Gastrocnemius medialis (tissue), 4 donors: ENCODE measurements around the gene PTH1R. TPM values are rescaled to one million over a fixed set of nuclear protein-coding genes. Genes with fewer than 3 reads are reported as not detected.

ENCODE experiments used
- ATAC-seq, 2 donors: fragments of 150-250 bp; one replicate each; pipeline ENCODE4 v1.9.1; 2016
- DNase-seq, 2 donors: peaks; one replicate each; pipeline ENCODE4 v3.0.0-alpha.2; 2019
- H3K27ac ChIP-seq, 4 donors: fragments of 200-600 bp; sonication (generic); 1 replicate in 1 of 4; 2 replicates in 3 of 4; pipeline ENCODE4 v1.5.1; 2016 to 2018; ENCODE audit warnings: mild to moderate bottlenecking in 2 of 4, moderate library complexity in 1 of 4
- H3K27me3 ChIP-seq, 3 donors: fragments of 200-600 bp; sonication (generic) in 2 of 3; 1 replicate in 1 of 3; 2 replicates in 2 of 3; pipeline versions ENCODE4 v1.5.1 to v1.6.0; 2016 to 2019; ENCODE audit warnings: mild to moderate bottlenecking in 1 of 3, moderate library complexity in 1 of 3
- H3K36me3 ChIP-seq, 2 donors: fragments of 200-600 bp; sonication (generic) in 1 of 2; one replicate each; pipeline ENCODE4 v1.5.1; 2017 to 2018
- H3K4me1 ChIP-seq, 2 donors: fragments of 200-600 bp; sonication (generic) in 1 of 2; one replicate each; pipeline ENCODE4 v1.5.1; 2016 to 2017; ENCODE audit warnings: mild to moderate bottlenecking in 2 of 2
- H3K4me3 ChIP-seq, 4 donors: fragments of 200-600 bp; sonication (generic) in 3 of 4; 1 replicate in 1 of 4; 2 replicates in 3 of 4; pipeline ENCODE4 v1.5.1; 2016 to 2019; ENCODE audit warnings: mild to moderate bottlenecking in 2 of 4
- H3K9me3 ChIP-seq, 3 donors: fragments of 200-600 bp; sonication (generic) in 2 of 3; 1 replicate in 1 of 3; 2 replicates in 2 of 3; pipeline ENCODE4 v1.5.1; 2016 to 2019
- POLR2A ChIP-seq, 2 donors: fragments of 450-650 bp; IDR thresholded peaks; one replicate each; pipeline ENCODE4 v1.6.1; 2017; ENCODE audit warnings: antibody characterized with exemption in 2 of 2, mild to moderate bottlenecking in 2 of 2, moderate library complexity in 2 of 2
- in situ Hi-C, 4 donors: fragments of 200-750 bp; cut with MboI; loops; one replicate each; pipeline versions ENCODE4 v1.15.0 to v1.8.0; 2017; ENCODE audit warnings: low sequenced_read_pairs in 4 of 4
- intact Hi-C: fragments of 100-400 bp; cut with DNase I; formaldehyde crosslinking; loops from one replicate; pipeline ENCODE4 v1.15.1; 2023; ENCODE audit warnings: low total_unique reads
- total RNA-seq, 4 donors: library from RNA; depleted of rRNA; stranded (reverse); fragments of >200 nt; gene quantifications; one replicate each; pipeline versions ENCODE4 v1.1.0 to v1.2.3, GENCODE V29; 2016
- TF ChIP-seq, protein P1 (sequence below), 5 experiments: fragments of 450-650 bp in 3 of 5; fragments of 200-600 bp in 2 of 5; sonication (generic) in 2 of 5; IDR thresholded peaks in 4 of 5; conservative IDR thresholded peaks in 1 of 5; 1 replicate in 4 of 5; 2 replicates in 1 of 5; pipeline ENCODE4 v1.5.1; 2016 to 2019; ENCODE audit warnings: antibody characterized with exemption in 5 of 5, mild to moderate bottlenecking in 3 of 5, moderate library complexity in 3 of 5

Gene PTH1R
- total RNA-seq, 4 donors from 2014 or later, result 2.3 to 7.9 (median 7.3) TPM

DNA sequence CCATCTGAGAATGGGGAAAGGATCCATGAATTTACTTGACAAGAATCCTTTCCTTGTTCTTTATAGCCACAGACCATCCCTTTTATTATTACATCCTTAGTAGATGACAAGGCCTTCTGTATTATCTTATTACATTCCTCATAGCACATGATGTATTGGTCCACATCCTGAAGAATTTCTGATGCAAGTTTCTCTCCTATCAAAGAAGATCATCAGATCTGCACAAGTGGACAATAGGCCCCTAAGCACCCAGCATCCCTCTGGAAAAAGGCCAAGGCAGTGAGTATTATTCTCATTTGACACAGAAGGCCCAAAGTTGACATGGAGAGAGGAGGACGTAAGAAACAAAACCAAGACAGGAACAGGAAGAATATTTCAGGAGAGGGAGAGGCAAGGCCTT is 45.7 kb upstream of the PTH1R start:
- H3K27ac ChIP-seq, result no peak overlapping the region
- ATAC-seq, result no peak
- DNase-seq, result no peak
- no peak overlapping the region for H3K4me3 ChIP-seq
- in situ Hi-C loops, result no loop called here
- intact Hi-C loops, result no loop called here
- TF ChIP-seq POLR2A (IDR thresholded peaks at IDR 0.05), result no peak
- TF ChIP-seq, protein P1, sequence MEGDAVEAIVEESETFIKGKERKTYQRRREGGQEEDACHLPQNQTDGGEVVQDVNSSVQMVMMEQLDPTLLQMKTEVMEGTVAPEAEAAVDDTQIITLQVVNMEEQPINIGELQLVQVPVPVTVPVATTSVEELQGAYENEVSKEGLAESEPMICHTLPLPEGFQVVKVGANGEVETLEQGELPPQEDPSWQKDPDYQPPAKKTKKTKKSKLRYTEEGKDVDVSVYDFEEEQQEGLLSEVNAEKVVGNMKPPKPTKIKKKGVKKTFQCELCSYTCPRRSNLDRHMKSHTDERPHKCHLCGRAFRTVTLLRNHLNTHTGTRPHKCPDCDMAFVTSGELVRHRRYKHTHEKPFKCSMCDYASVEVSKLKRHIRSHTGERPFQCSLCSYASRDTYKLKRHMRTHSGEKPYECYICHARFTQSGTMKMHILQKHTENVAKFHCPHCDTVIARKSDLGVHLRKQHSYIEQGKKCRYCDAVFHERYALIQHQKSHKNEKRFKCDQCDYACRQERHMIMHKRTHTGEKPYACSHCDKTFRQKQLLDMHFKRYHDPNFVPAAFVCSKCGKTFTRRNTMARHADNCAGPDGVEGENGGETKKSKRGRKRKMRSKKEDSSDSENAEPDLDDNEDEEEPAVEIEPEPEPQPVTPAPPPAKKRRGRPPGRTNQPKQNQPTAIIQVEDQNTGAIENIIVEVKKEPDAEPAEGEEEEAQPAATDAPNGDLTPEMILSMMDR (IDR thresholded peaks at IDR 0.05 in 4 of 5, conservative IDR thresholded peaks at IDR 0.05 in 1 of 5), result no peak
- no peaks in the 10 kb centered on the region for H3K4me1 ChIP-seq
- H3K36me3 ChIP-seq, result no peaks in the 10 kb centered on the region
- H3K9me3 ChIP-seq, result no peaks in the 10 kb centered on the region
- H3K27me3 ChIP-seq, result no peaks in the 10 kb centered on the region

DNA sequence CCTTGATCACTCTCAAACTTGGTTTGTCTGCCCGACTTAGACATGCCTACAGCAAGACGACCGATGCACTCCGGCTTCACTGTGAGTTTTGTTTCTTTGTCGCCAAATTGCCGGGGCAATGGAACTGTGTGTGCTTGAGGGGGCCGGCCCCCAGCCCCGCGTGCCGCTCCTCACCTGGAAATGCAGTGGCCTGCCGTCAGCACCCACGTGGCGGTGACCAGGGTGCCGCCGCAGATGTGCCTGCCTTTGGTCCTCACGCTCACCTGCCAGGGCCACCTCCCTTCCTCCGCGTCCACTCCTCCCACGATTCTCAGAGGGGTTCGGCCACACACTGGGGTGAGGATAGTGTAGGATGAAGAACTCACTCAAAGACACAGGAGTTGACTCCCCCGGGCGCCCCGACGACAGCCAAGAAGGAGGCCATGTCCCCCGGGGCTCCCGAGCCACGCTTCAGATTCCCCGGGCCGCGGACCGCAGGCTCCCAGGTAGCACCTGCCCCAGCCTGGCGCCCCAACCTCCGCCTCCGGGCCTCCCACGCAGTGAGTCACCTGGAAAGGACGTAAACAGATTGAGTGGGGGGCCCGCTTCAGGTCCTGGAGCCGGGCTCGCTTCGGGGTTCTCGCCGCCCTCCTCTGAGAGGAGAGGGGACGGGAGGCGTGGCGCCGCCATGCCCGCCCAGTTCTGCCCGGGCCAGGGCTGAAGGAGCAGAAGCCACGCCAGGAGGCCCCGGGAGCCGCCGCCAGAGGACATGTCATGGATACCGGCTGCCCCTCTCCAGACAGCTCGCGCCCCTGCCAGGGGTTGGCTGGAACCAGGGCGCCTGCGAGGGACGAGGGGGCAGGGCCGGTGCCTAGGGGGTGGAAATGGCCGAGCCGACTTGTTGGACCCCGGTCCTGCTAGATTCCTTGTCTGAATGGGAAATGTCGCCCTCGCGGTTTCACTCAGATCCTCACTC is 43.9 kb upstream of the PTH1R start:
- ATAC-seq, result peak in 1 of 2 donors; percentile 29
- no peak for DNase-seq
- in situ Hi-C loops, result no loop called here
- Histone ChIP-seq H3K4me3 (peak overlapping the region in 3 of 4 donors; percentile 21 to 38 (median 21)), H3K36me3 (no peaks in the 10 kb centered on the region), H3K27ac (peak overlapping the region; percentile 26 to 72 (median 58)), H3K4me1 (no peaks in the 10 kb centered on the region), H3K27me3 (no peaks in the 10 kb centered on the region), H3K9me3 (no peaks in the 10 kb centered on the region)
- TF ChIP-seq, protein P1 (IDR thresholded peaks at IDR 0.05 in 4 of 5, conservative IDR thresholded peaks at IDR 0.05 in 1 of 5), result no peak
- no peak for TF ChIP-seq POLR2A (IDR thresholded peaks at IDR 0.05)
- intact Hi-C loops, result no loop called here

DNA sequence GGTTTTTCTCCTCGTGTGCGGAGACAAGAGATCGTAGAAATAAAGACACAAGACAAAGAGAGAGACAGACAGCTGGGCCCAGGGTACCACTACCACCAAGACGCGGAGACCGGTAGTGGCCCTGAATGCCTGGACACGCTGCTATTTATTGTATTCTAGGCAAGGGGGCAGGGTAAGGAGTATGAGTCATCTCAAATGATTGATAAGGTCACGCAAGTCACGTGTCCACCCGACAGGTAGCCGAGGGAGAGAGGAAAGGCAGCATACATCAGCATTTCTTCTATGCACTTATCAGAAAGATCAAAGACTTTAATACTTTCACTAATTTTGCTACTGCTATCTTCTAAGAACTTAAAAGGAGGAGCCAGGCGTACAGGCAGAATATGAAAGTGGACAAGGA is 42.5 kb upstream of the PTH1R start:
- H3K4me3 ChIP-seq, result no peak overlapping the region
- in situ Hi-C loops (no loop called here), intact Hi-C loops (no loop called here)
- ATAC-seq (no peak), DNase-seq (no peak)
- H3K9me3 ChIP-seq, result no peaks in the 10 kb centered on the region
- no peaks in the 10 kb centered on the region for H3K27me3 ChIP-seq
- peak overlapping the region in 3 of 4 donors; percentile 16 to 72 (median 61) for H3K27ac ChIP-seq
- H3K36me3 ChIP-seq, result no peaks in the 10 kb centered on the region
- TF ChIP-seq POLR2A (IDR thresholded peaks at IDR 0.05), result no peak
- TF ChIP-seq, protein P1 (IDR thresholded peaks at IDR 0.05 in 4 of 5, conservative IDR thresholded peaks at IDR 0.05 in 1 of 5), result no peak
- no peaks in the 10 kb centered on the region for H3K4me1 ChIP-seq

DNA sequence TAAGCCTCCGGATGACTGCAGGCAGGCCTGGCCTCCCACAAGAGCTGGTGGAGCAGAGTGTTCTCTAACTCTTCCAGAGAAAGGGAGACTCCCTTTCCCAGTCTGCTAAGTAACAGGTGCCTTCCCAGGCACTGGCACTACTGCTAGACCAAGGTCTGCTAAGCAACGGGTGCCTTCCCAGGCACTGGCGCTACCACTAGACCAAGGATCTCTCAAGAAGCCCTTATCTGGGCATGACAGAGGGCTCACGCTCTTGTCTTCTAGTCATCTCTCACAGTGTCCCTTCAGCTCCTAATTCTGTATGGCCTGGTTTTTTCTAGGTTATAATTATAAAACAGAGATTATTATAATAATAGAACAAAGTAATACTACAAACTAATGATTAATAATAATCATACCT is 42.0 kb upstream of the PTH1R start:
- Histone ChIP-seq H3K36me3 (no peaks in the 10 kb centered on the region), H3K9me3 (no peaks in the 10 kb centered on the region), H3K4me3 (no peak overlapping the region), H3K4me1 (no peaks in the 10 kb centered on the region), H3K27ac (peak overlapping the region in 2 of 4 donors; percentile 61 to 72), H3K27me3 (no peaks in the 10 kb centered on the region)
- no peak for TF ChIP-seq POLR2A (IDR thresholded peaks at IDR 0.05)
- TF ChIP-seq, protein P1 (IDR thresholded peaks at IDR 0.05 in 4 of 5, conservative IDR thresholded peaks at IDR 0.05 in 1 of 5), result no peak
- intact Hi-C loops, result no loop called here
- peak in 1 of 2 donors; percentile 38 for ATAC-seq
- DNase-seq, result peak in 1 of 2 donors; percentile 56
- in situ Hi-C loops, result no loop called here
